Osteocyte (in vitro differentiated cells): ENCODE data around the gene NDST1. TPM values are rescaled to one million over a fixed set of nuclear protein-coding genes. Genes with fewer than 3 reads are reported as not detected.
A peak's percentile ranks its signal among the peaks of the same experiment; 100 is the strongest.

ENCODE experiments used
- DNase-seq: peaks from one replicate; pipeline ENCODE4 v3.0.0; 2021; ENCODE audit warnings: mixed read lengths; ENCODE audit not compliant: unreplicated experiment; ENCODE audit errors: extremely low spot score
- H3K27ac Mint-ChIP-seq: one replicate; pipeline ENCODE4 v1.8.0; 2021; ENCODE audit warnings: mild to moderate bottlenecking, mixed read lengths; ENCODE audit not compliant: unreplicated experiment
- H3K27me3 Mint-ChIP-seq: one replicate; pipeline ENCODE4 v1.8.0; 2021; ENCODE audit warnings: mixed read lengths; ENCODE audit not compliant: unreplicated experiment
- H3K36me3 Mint-ChIP-seq: one replicate; pipeline ENCODE4 v1.8.0; 2021; ENCODE audit warnings: mixed read lengths; ENCODE audit not compliant: unreplicated experiment
- H3K4me1 Mint-ChIP-seq: one replicate; pipeline ENCODE4 v1.8.0; 2021; ENCODE audit warnings: mixed read lengths; ENCODE audit not compliant: unreplicated experiment
- H3K4me3 Mint-ChIP-seq: one replicate; pipeline ENCODE4 v1.8.0; 2021; ENCODE audit warnings: mild to moderate bottlenecking, moderate library complexity, mixed read lengths; ENCODE audit not compliant: unreplicated experiment
- H3K9me3 Mint-ChIP-seq: one replicate; pipeline ENCODE4 v1.8.0; 2021; ENCODE audit warnings: mixed read lengths; ENCODE audit not compliant: unreplicated experiment
- CTCF ChIP-seq: fragments of 200-600 bp; sonication (generic); IDR thresholded peaks from 2 replicates; pipeline ENCODE4 v1.5.0; 2021; ENCODE audit warnings: antibody characterized with exemption, mild to moderate bottlenecking, moderate library complexity
- total RNA-seq: library from RNA; stranded (reverse); gene quantifications from 2 replicates; pipeline ENCODE4 v1.2.1, GENCODE V29; 2021

The NDST1 gene
- total RNA-seq, 1 donor from 2014 or later = 110 TPM

- Mint-ChIP-seq H3K27me3 (no peaks in the 10 kb centered on the region), H3K4me1 (peaks cover 73% of the 10 kb centered on the region), H3K4me3 (no peak overlapping the region), H3K9me3 (no peaks in the 10 kb centered on the region), H3K27ac (peak overlapping the region; percentile 63), H3K36me3 (no peaks in the 10 kb centered on the region)
- DNase-seq = no peak
- TF ChIP-seq CTCF = no peak
Observed at GRCh38 chr5:150512368-150512747, 4.4 kb downstream of the NDST1 start.

GRCh38 chr5:150513375-150514309 is 5.7 kb downstream of the NDST1 start:
- TF ChIP-seq CTCF = peak; percentile 19
- Mint-ChIP-seq H3K9me3 (no peaks in the 10 kb centered on the region), H3K4me3 (no peak overlapping the region), H3K27ac (peak overlapping the region; percentile 63), H3K27me3 (no peaks in the 10 kb centered on the region), H3K36me3 (no peaks in the 10 kb centered on the region), H3K4me1 (peaks cover 73% of the 10 kb centered on the region)
- no peak for DNase-seq

- H3K27me3 Mint-ChIP-seq = no peaks in the 10 kb centered on the region
- H3K9me3 Mint-ChIP-seq = no peaks in the 10 kb centered on the region
- DNase-seq = no peak
- H3K4me1 Mint-ChIP-seq = peaks cover 74% of the 10 kb centered on the region
- peak overlapping the region; percentile 72 for H3K27ac Mint-ChIP-seq
- TF ChIP-seq CTCF = no peak
- H3K36me3 Mint-ChIP-seq = no peaks in the 10 kb centered on the region
- H3K4me3 Mint-ChIP-seq = no peak overlapping the region
Observed at GRCh38 chr5:150514708-150515211, 6.8 kb downstream of the NDST1 start.

- Mint-ChIP-seq H3K27me3 (no peaks in the 10 kb centered on the region), H3K4me1 (peaks cover 73% of the 10 kb centered on the region), H3K9me3 (no peaks in the 10 kb centered on the region), H3K36me3 (no peaks in the 10 kb centered on the region), H3K27ac (peak overlapping the region; percentile 83), H3K4me3 (no peak overlapping the region)
- DNase-seq = no peak
- no peak for TF ChIP-seq CTCF
Observed at GRCh38 chr5:150515446-150515845, 7.5 kb downstream of the NDST1 start.

GRCh38 chr5:150516011-150516410 is 8.1 kb downstream of the NDST1 start:
- Mint-ChIP-seq H3K27me3 (no peaks in the 10 kb centered on the region), H3K4me1 (peaks cover 68% of the 10 kb centered on the region), H3K27ac (peak overlapping the region; percentile 68), H3K9me3 (no peaks in the 10 kb centered on the region), H3K36me3 (no peaks in the 10 kb centered on the region), H3K4me3 (no peak overlapping the region)
- TF ChIP-seq CTCF = no peak
- no peak for DNase-seq
